ENCODE data around the gene ARHGEF10L.

The ARHGEF10L gene

GRCh38 chr1:17594690-17595601, 55.4 kb downstream of the ARHGEF10L start:
- no peak for DNase-seq

- DNase-seq, result no peak
These were observed 56.1 kb downstream of the ARHGEF10L start for GRCh38 chr1:17595602-17595925.

- no peak for DNase-seq
These were observed 56.7 kb downstream of the ARHGEF10L start for GRCh38 chr1:17596186-17596585.

- DNase-seq, result no peak
These were observed 57.4 kb downstream of the ARHGEF10L start for GRCh38 chr1:17596651-17597509.

GRCh38 chr1:17597651-17598050, 58.2 kb downstream of the ARHGEF10L start:
- no peak for DNase-seq

GRCh38 chr1:17598251-17598650, 58.8 kb downstream of the ARHGEF10L start:
- no peak for DNase-seq

GRCh38 chr1:17599291-17599953, 59.9 kb downstream of the ARHGEF10L start:
- no peak for DNase-seq

GRCh38 chr1:17599954-17600300, 60.4 kb downstream of the ARHGEF10L start:
- no peak for DNase-seq

GRCh38 chr1:17600321-17600720, 60.8 kb downstream of the ARHGEF10L start:
- DNase-seq, result no peak

- DNase-seq, result no peak
These were observed 62.3 kb downstream of the ARHGEF10L start for GRCh38 chr1:17601643-17602382.

GRCh38 chr1:17603091-17603841, 63.8 kb downstream of the ARHGEF10L start:
- DNase-seq, result no peak

- no peak for DNase-seq
These were observed 66.3 kb downstream of the ARHGEF10L start for GRCh38 chr1:17605582-17606344.

- peak; percentile 13 for DNase-seq
These were observed 67.4 kb downstream of the ARHGEF10L start for GRCh38 chr1:17606826-17607440.

- DNase-seq, result no peak
These were observed 68.4 kb downstream of the ARHGEF10L start for GRCh38 chr1:17607644-17608581.

GRCh38 chr1:17609529-17609928, 70.0 kb downstream of the ARHGEF10L start:
- no peak for DNase-seq

GRCh38 chr1:17610085-17610484, 70.6 kb downstream of the ARHGEF10L start:
- no peak for DNase-seq

GRCh38 chr1:17610713-17611112, 71.2 kb downstream of the ARHGEF10L start:
- no peak for DNase-seq

- DNase-seq, result no peak
These were observed 72.5 kb downstream of the ARHGEF10L start for GRCh38 chr1:17611991-17612390.

GRCh38 chr1:17612831-17613230, 73.3 kb downstream of the ARHGEF10L start:
- DNase-seq, result no peak
